Sciatic nerve (tissue), 2 donors: ENCODE results near the gene CFHR1. TPM values are rescaled to one million over a fixed set of nuclear protein-coding genes. Genes with fewer than 3 reads are reported as not detected.
"Not testable (repeated sequence)": the region's sequence is repeated elsewhere in the genome, so short reads cannot be mapped to it uniquely, and the experiment has no call there.

ENCODE experiments used
- ATAC-seq: fragments of 200-7000 bp; cut with Tn5 transposase; one replicate; pipeline ENCODE4 v1.9.1; 2020; ENCODE audit warnings: mild to moderate bottlenecking, moderate library complexity
- DNase-seq: peaks from one replicate; pipeline ENCODE4 v3.0.0-alpha.2; 2020; ENCODE audit warnings: low spot score
- intact Hi-C: fragments of 100-400 bp; cut with DNase I; formaldehyde crosslinking; loops from one replicate; pipeline ENCODE4 v1.14.2; 2022
- total RNA-seq: library from RNA; stranded (reverse); fragmentation: NEBNext Ultra II Directional; extraction: Animal tissue kit (Norgen Biotek cat#: 25700); gene quantifications from one replicate; pipeline ENCODE4 v1.2.1, GENCODE V29; 2021
- donor health status: DM: no; HTN: no; CAD: no.
- donor health status: DM: no; HTN: no; CAD: no.

CFHR1 gene
- 1.3 TPM for total RNA-seq

DNA sequence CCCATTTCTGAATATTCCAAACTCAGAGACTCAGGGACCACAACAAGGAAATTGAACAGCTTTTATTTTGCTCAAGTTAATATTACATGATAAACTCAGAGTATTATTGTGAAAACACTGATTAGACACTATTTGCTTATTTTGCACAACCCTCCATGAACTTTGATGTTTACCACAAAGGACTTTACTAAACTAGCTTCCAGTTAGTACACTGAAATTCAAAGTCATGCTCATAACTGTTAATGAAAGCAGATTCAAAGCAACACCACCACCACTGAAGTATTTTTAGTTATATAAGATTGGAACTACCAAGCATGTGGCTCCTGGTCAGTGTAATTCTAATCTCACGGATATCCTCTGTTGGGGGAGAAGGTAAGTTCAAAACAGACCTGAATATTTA is at the start of gene CFHR1:
CFHR1 (plus strand) TSS at position 201 of the 400 bp plus-strand sequence; CDS start at position 315, 114 bp downstream.
- intact Hi-C loops, DNase-seq, ATAC-seq: not testable (repeated sequence)

DNA sequence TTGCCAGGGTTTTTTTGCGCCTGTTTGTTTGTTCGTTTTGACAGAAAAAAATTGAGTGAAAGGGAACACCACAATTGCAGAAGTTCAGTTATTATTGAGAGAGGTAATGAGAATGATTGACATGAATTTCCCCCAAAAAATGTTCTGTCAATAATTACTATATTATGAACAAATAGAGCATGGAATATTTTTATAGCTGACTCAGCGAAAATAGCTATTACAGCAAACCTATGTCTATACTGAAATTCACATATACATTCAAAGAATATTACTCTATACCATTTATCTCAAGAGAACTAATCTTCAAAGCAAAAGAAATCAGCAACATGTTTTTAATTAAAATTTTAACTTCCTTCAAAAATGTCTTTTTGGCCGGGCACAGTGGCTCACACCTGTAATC is 49.7 kb upstream of the CFHR1 start:
- DNase-seq, ATAC-seq, intact Hi-C loops: not testable (repeated sequence)

DNA sequence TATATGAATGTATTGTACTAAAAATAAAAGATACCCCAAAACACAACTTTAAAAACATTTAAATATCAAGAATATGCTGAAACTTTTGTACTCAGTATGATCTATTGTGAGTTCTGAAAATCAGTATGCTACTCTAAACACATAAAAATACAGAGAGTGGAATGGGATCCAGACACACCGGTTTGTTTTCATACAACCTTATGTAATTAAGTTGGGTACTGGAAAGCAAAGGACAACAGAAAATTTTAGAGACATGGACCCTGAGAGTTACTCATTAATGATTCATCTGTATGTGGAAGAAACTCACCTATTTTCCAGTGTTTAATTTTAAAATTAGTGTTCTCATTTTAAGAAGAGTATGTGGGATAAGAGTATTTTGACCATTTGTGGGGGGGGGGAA is 45.8 kb upstream of the CFHR1 start:
- intact Hi-C loops, result no loop called here
- no peak for ATAC-seq
- no peak for DNase-seq

DNA sequence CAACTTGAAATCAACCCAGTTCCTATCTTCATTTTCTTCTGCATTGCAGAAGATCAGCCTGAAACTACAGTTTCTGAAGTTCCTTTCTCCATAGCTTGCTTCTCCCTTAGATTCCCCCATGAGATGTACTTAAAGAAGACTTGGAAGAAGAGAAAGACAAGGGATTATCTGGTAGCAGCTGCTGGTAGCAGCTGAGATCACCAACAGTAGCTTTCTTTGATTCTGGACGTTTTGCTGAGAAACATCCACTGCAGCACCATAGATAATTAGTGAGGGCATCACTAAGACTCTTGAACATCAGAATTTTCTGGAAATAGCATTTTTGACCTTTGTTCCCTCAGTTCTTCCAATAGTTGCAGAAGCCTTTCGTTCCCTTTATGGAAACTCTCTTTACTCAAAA is 45.4 kb upstream of the CFHR1 start:
- intact Hi-C loops, result no loop called here
- ATAC-seq (no peak), DNase-seq (no peak)

DNA sequence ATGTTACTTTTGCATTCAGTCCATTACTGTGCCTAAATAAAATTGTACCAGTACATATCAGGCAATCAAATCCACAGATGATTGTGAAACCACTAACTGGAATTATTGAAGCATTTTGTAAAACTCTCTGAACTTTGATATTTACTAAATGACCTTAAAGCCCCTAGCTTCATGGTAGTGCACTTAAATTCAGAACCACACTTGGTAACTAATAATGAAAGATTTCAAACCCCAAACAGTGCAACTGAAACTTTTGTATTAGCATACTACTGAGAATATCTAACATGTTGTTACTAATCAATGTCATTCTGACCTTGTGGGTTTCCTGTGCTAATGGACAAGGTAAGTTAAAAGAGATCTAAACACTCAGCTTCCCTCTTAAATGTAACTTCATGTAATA is 44.9 kb upstream of the CFHR1 start, which contains the start of gene CFHR3:
CFHR3 (plus strand) TSS at position 238 of the 400 bp plus-strand sequence; CDS start at position 285, 47 bp downstream.
- intact Hi-C loops, result no loop called here
- ATAC-seq, result no peak
- no peak for DNase-seq

DNA sequence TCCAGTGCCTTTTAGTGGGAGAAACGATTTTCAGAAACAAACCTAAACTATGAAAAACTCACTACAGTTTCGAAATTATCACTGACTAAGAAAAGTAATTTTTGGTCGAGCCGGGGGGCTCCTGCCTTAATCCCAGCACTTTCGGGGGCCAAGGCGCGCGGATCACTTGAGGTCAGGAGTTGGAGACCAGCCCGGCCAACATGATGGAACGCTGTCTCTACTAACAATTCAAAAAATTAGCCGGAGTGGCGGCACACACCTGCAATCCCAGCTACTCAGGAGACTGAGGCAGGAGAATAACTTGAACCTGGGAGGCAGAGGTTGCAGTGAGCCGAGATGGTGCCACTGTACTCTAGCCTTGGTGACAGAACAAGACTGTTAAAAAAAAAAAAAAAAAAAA is 41.9 kb upstream of the CFHR1 start:
- DNase-seq (no peak), ATAC-seq (no peak)
- intact Hi-C loops, result no loop called here

DNA sequence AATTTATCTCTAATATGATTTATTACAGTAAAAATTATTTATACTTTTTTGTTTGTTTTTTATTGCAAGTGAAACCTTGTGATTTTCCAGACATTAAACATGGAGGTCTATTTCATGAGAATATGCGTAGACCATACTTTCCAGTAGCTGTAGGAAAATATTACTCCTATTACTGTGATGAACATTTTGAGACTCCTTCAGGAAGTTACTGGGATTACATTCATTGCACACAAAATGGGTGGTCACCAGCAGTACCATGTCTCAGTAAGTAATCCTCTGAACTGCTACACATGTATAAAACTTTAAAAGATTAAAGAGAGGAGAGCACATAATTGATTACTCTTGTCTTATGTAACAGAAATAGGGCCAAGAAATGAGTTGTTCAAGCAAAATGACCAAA is 40.4 kb upstream of the CFHR1 start:
- DNase-seq (no peak), ATAC-seq (no peak)
- intact Hi-C loops, result no loop called here

DNA sequence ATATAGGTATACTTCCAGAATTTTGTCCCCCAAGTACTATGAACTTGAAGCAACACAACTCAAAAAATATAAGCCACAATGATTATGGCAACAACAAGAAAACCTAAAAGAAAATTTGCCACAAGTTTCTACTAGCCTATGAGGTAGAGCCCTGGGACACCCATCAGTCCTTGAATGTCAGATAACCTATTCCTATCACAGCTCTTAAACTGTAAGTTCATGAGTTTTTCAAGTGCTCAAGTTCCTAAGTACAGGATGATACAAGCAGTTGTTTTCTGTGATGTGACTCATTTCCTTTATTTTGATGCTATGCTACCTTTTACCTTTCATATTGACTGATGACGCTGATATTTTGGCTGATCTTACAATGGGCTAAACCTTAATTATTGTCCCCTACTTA is 28.3 kb upstream of the CFHR1 start:
- ATAC-seq, intact Hi-C loops, DNase-seq: not testable (repeated sequence)

DNA sequence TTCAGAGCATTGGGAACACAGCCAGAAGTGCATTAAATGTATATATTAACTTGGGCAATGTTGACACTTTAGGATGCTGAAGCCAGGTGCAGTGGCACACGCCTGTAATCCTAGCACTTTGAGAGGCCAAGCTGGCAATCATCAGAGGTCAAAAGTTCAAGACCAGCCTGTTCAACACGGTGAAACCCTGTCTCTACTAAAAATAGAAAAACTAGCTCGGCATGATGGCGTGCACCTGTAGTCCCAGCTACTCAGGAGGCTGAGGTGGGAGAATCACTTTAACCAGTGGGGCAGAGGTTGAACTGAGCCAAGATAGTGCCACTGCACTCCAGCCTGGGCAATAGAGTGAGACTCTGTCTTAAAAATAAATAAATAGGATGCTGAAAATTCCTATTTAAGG is 25.4 kb upstream of the CFHR1 start:
- ATAC-seq, DNase-seq, intact Hi-C loops: not testable (repeated sequence)

DNA sequence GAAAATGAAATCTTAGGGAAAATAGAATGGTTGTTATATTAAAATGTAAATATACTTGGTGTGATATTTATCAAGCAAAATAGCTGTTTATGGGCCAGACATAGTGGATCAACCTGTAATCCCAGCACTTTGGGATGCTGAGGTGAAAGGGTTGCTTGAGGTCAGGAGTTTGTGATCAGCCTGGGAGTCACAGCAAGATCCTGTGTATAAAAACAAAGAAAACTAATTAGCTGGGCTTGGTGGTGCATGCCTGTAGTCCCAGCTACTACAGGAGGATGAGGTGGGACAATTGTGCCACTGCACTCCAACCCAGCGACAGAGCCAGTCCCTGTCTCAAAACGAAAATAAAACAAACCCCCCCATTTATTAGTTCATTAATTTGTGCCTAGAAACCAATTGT is 21.6 kb upstream of the CFHR1 start:
- intact Hi-C loops, result no loop called here
- ATAC-seq, result no peak
- DNase-seq, result no peak

DNA sequence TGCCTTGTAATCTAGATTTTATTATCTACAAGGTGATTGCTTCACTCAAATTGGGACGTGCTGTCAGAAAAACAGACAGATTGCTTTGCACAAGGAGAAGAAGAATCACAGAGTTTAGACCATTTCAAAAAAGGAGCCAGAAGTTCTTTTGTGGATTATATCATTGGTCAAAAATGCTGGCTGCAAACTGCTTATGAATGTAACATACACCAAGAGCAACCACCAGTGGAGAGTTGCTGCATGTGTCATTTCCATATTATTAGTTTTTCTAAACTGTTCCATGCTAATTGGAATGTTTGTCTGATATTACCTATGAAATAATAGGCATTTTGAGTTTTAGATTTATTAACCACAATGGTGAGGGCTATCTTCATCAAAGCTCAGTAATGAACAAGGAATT is 17.6 kb upstream of the CFHR1 start:
- ATAC-seq, DNase-seq, intact Hi-C loops: not testable (repeated sequence)

DNA sequence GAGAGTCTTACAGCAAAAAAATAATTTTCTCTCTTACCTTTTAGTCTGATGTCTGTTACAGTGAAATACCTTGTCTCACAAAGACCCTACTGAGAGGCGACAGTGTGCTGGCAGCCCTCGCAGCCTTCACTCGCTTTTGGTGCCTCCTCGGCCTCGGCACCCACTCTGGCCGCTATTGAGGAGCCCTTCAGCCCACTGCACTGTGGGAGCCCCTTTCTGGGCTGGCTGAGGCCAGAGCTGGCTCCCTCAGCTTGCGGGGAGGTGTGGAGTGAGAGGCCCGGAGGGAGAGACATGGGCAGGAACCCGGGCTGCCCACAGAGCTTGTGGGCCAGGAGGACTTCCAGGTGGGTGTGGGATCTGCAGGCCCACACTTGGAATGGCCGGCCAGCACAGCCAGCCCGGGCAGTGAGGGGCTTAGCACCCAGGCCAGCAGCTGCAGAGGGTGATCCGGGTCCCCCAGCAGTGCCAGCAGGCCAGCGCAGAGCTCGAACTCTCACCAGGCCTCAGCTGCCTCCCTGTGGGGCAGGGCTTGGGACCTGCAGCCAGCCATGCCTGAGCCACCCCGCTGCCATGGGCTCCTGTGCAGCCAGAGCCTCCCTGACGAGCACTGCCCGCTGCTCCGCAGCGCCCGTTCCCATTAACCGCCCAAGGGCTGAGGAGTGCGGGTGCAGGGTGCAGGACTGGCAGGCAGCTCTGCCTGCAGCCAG is 10.8 kb upstream of the CFHR1 start:
- DNase-seq (no peak), ATAC-seq (no peak)
- intact Hi-C loops, result no loop called here

DNA sequence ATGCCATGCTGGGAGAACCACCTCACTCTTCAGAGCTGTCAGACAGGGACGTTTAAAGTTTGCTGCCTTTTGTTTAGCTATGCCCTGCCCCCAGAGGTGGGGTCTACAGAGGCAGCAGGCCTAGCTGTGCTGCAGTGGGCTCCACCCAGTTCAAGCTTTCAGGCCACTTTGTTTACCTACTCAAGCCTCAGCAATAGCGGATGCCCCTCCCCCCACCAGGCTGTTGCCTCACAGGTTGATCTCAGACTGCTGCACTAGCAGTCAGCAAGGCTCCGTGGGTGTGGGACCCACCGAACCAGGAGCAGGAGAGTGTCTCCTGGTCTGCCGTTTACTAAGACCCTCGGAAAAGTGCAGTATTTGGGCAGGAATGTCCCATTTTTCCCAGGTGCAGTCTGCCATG is 2.1 kb upstream of the CFHR1 start:
- ATAC-seq, DNase-seq, intact Hi-C loops: not testable (repeated sequence)

DNA sequence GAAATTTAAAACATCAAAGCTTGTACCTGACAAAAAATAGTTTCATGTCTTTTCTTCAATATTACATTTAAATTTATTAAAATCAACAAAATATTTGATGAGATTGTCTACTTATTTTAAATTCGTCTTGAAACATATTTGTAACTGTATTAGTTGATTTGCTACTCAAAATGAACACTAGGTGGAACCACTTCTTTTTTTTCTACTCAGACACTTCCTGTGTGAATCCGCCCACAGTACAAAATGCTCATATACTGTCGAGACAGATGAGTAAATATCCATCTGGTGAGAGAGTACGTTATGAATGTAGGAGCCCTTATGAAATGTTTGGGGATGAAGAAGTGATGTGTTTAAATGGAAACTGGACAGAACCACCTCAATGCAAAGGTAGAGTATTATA is 8.3 kb downstream of the CFHR1 start:
- ATAC-seq, DNase-seq, intact Hi-C loops: not testable (repeated sequence)

DNA sequence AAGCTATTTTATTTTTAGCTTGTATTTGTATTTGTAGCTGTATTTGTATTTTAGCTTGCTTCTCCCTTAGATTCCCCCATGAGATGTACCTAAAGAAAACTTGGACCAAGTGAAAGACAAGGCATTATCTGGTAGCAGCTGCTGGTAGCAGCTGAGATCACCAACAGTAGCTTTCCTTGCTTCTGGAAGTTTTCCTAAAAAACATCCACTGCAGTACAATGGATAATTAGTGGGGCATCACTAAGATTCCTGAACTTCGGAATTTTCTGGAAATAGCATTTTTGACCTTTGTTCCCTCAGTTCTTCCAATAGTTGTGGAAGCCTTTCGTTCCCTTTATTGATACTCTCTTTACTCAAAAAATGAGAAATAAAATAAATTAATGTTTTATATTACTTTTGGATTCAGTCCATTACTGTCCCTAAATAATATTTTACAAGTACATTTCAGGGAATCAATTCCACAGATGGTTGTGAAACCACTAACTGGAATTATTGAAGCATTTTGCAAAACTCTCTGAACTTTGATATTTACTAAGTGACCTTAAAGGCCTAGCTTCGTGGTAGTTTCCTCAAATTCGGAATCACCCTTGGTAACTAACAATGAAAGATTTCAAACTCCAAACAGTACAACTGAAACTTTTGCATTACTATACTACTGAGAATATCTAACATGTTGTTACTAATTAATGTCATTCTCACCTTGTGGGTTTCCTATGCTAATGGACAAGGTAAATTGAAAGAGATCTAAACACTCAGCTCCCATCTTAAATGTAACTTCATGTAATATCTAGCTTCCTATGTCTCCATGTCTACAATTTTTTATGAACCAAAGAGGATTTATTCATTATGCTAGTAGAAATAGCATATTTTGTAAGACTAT is 30.3 kb downstream of the CFHR1 start:
- intact Hi-C loops, DNase-seq, ATAC-seq: not testable (repeated sequence)

DNA sequence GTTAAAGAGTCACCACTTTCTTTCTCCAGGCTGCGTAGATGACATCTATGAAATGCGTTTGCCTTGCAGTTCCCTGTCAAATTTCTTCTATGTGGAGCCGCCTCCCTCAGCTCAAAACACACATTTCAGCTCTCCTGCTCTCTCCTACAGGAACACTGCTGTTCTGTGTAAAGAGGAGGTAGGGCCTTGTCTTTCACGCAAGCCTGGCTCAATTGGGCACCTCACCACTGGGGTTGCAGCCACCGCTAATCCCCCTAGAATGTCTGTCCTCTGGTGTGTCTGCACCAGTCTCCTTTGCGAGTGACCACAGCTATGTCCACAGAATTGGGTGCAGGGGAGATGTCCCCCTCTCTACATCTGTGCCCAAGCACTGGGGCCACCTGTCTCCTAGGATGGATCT is 36.5 kb downstream of the CFHR1 start:
- DNase-seq, result no peak
- no peak for ATAC-seq
- intact Hi-C loops, result no loop called here

DNA sequence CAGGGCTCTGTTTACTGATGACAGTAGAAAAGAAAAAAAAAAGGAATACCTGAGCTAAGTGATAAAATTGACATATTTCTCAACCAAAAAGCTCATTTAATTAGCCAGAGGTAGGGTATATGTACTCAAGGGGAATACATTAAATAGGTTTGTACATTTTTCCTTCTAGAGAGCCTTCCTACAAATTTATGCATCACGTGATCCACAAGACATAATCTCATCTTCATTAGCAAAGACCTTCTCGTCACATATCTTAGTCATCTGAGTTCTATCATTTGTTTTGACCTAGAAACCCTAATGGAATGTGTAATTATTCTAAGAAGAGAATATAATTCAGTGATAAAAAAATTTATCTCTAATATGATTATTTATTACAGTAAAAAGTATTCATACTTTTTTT is 37.7 kb downstream of the CFHR1 start:
- DNase-seq, result no peak
- no peak for ATAC-seq
- intact Hi-C loops, result no loop called here

DNA sequence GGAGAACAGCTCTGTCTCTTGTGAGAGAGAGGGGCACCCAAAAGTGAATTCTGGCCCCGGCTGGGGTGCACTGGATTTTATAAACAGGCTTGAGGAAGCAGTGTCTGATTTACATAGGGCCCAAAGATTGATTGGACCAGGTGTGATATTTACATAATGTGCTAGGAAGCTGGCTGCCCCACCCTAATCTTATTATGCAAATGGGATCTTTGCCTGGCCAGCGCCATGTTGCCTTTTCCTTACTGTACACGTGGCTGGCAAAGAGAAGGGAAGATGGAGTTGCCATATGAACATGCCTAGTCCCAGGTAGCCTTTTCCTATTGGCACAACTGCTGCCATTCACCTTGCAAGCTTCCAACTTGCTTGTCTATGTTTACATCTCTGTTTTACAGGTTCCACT is 39.3 kb downstream of the CFHR1 start:
- DNase-seq, result no peak
- ATAC-seq, result no peak
- intact Hi-C loops, result no loop called here

DNA sequence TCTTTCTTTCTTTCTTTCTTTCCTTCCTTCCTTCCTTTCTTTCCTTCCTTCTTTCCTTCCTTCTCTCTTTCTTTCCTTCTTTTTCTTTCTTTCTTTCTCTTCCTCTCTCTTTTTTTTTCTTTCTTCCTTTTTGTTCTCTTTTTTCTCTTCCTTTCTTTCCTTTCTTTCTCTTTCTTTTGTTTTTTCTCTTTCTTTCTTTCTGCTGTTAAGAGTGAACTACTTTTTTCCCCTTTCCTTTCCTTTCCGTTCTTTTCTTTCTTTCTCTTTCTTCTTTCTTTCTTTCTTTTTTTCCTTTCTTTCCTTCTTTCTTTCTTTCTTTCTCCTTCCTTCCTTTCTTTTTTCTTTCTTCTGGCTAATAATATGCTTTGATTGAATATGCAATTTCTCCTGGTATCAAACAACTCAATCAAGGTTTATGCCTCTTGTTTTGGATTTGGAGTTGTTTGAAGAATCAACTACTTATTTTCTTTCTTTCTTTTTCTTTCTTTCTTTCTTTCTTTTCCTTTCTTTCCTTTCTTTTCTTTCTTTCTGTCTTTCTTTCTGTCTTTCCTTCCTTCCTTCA is 40.9 kb downstream of the CFHR1 start:
- DNase-seq (no peak), ATAC-seq (no peak)
- intact Hi-C loops, result no loop called here

DNA sequence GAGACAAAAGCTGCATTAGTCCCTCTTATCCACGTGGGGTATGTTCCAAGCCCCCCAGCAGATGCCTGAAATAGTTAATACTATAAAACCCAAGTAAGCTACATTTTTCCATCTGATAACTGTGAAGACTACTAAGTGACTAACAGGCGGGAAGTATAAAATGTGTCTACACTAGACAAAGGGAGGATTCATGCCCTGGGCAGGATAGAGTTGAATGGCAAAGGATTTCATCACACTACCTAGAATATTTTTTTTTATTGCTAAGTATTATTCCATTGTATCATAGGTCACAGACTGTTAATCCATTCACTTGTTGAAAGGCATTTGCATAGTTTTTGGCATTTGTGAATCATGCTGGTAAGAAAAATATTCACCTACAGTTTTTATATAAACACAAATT is 41.9 kb downstream of the CFHR1 start:
- DNase-seq (no peak), ATAC-seq (no peak)
- intact Hi-C loops, result no loop called here
